ENCODE measurements around the gene GIPR.
"Not testable (repeated sequence)": the region's sequence is repeated elsewhere in the genome, so short reads cannot be mapped to it uniquely, and the experiment has no call there.

The GIPR gene

GRCh38 chr19:45692187-45693105 is 24.4 kb downstream of the GIPR start, which contains the start of gene QPCTL:
QPCTL (plus strand) TSS chr19:45692666; CDS start chr19:45692704, 38 bp downstream.
- DNase-seq, result peak; percentile 100

- peak; percentile 73 for DNase-seq
Observed at GRCh38 chr19:45693106-45693788, 25.2 kb downstream of the GIPR start.

GRCh38 chr19:45701676-45702075 is 33.7 kb downstream of the GIPR start:
- no peak for DNase-seq

GRCh38 chr19:45705115-45705514 is 37.1 kb downstream of the GIPR start:
- DNase-seq, result no peak

GRCh38 chr19:45705710-45706415 is 37.8 kb downstream of the GIPR start:
- no peak for DNase-seq

- no peak for DNase-seq
Observed at GRCh38 chr19:45710356-45711130, 42.5 kb downstream of the GIPR start.

- no peak for DNase-seq
Observed at GRCh38 chr19:45711851-45712698, 44.1 kb downstream of the GIPR start.

GRCh38 chr19:45712699-45713067 is 44.7 kb downstream of the GIPR start:
- no peak for DNase-seq

GRCh38 chr19:45713141-45713540 is 45.1 kb downstream of the GIPR start:
- DNase-seq, result no peak

- DNase-seq, result no peak
Observed at GRCh38 chr19:45715139-45715538, 47.1 kb downstream of the GIPR start.

GRCh38 chr19:45716359-45717130 is 48.5 kb downstream of the GIPR start:
- DNase-seq, result no peak

- peak; percentile 99 for DNase-seq
Observed at GRCh38 chr19:45717131-45717982, 49.3 kb downstream of the GIPR start.

- no peak for DNase-seq
Observed at GRCh38 chr19:45717983-45718650, 50.1 kb downstream of the GIPR start.

- not testable (repeated sequence) for DNase-seq
Observed at GRCh38 chr19:45720065-45720464, 52.0 kb downstream of the GIPR start.

GRCh38 chr19:45728683-45729082 is 60.7 kb downstream of the GIPR start:
- DNase-seq, result not testable (repeated sequence)

- no peak for DNase-seq
Observed at GRCh38 chr19:45729800-45730290, 61.8 kb downstream of the GIPR start.

- DNase-seq, result peak; percentile 94
Observed at GRCh38 chr19:45730368-45731288, 62.6 kb downstream of the GIPR start, which contains the start of gene FBXO46. FBXO46 (minus strand) TSS chr19:45730896; CDS start chr19:45713495, 17,401 bp downstream.

All from NK-92 treated with Interleukin-12 subunit alpha and Interleukin-12 subunit beta, amount 100 ng/mL, for 24 hours (cell line).